Jurkat, Clone E6-1 (cell line): ENCODE measurements around the gene SKI.

ENCODE experiments used
- DNase-seq: peaks from one replicate; pipeline ENCODE4 v3.0.0-alpha.2; 2011; ENCODE audit warnings: low read depth, low spot score
- H3K4me3 ChIP-seq: 2 replicates; pipeline ENCODE4 v1.5.1; 2011; ENCODE audit warnings: mild to moderate bottlenecking, low read length, control low read depth, moderate library complexity

The SKI gene

GRCh38 chr1:2352897-2353550, 124.9 kb downstream of the SKI start:
- H3K4me3 ChIP-seq, result no peak overlapping the region

GRCh38 chr1:2353551-2354438, 125.7 kb downstream of the SKI start:
- no peak for DNase-seq

More at GRCh38 chr1:2352897-2353550, 124.9 kb downstream of the SKI start:
- no peak for DNase-seq

GRCh38 chr1:2354511-2355372, 126.6 kb downstream of the SKI start:
- DNase-seq, result no peak

More at GRCh38 chr1:2353551-2354438, 125.7 kb downstream of the SKI start:
- no peak overlapping the region for H3K4me3 ChIP-seq

GRCh38 chr1:2355373-2356261, 127.5 kb downstream of the SKI start:
- no peak overlapping the region for H3K4me3 ChIP-seq
- no peak for DNase-seq

More at GRCh38 chr1:2354511-2355372, 126.6 kb downstream of the SKI start:
- no peak overlapping the region for H3K4me3 ChIP-seq

GRCh38 chr1:2356401-2356800, 128.3 kb downstream of the SKI start:
- H3K4me3 ChIP-seq, result no peak overlapping the region
- no peak for DNase-seq

- H3K4me3 ChIP-seq, result no peak overlapping the region
- DNase-seq, result no peak
These were observed 129.1 kb downstream of the SKI start for GRCh38 chr1:2356911-2357845.

- no peak overlapping the region for H3K4me3 ChIP-seq
- no peak for DNase-seq
These were observed 130.0 kb downstream of the SKI start for GRCh38 chr1:2358072-2358471.

GRCh38 chr1:2358651-2359640, 130.8 kb downstream of the SKI start:
- no peak overlapping the region for H3K4me3 ChIP-seq

More at GRCh38 chr1:2358651-2359640, 130.8 kb downstream of the SKI start:
- DNase-seq, result no peak
